SJSA1 (cell line): ENCODE results near the gene BBS2. TPM values are rescaled to one million over a fixed set of nuclear protein-coding genes. Genes with fewer than 3 reads are reported as not detected.
"Not testable (repeated sequence)": the region's sequence is repeated elsewhere in the genome, so short reads cannot be mapped to it uniquely, and the experiment has no call there.

Experiments used
- DNase-seq, 2 experiments: peaks; one replicate each; pipeline ENCODE4 v3.0.0-alpha.2; 2015 to 2020; ENCODE audit warnings: low spot score in 2 of 2, low read depth in 1 of 2
- H3K27ac ChIP-seq: fragments of 250-450 bp; sonication (Bioruptor Pico); 2 replicates; pipeline ENCODE4 v1.5.1; 2020; ENCODE audit warnings: mild to moderate bottlenecking, moderate library complexity
- H3K27me3 ChIP-seq: fragments of 250-450 bp; sonication (Bioruptor Pico); replicated peaks from 2 replicates; pipeline ENCODE4 v1.5.1; 2020; ENCODE audit warnings: mild to moderate bottlenecking, moderate library complexity
- H3K36me3 ChIP-seq: fragments of 250-450 bp; sonication (Bioruptor Pico); 2 replicates; pipeline ENCODE4 v1.5.1; 2020; ENCODE audit warnings: mild to moderate bottlenecking
- H3K4me1 ChIP-seq: fragments of 250-450 bp; sonication (Bioruptor Pico); replicated peaks from 2 replicates; pipeline ENCODE4 v1.6.1; 2021; ENCODE audit warnings: mild to moderate bottlenecking
- H3K4me3 ChIP-seq: fragments of 250-450 bp; sonication (Bioruptor Pico); 2 replicates; pipeline ENCODE4 v1.5.1; 2020; ENCODE audit warnings: mild to moderate bottlenecking
- H3K9me3 ChIP-seq: fragments of 250-450 bp; sonication (Bioruptor Pico); replicated peaks from 2 replicates; pipeline ENCODE4 v1.5.1; 2020; ENCODE audit warnings: mild to moderate bottlenecking
- total RNA-seq: library from RNA; depleted of rRNA; stranded (reverse); fragments of >200 nt; shearing (Covaris generic); gene quantifications from 2 replicates; pipeline ENCODE4 v1.2.3, GENCODE V29; 2014

Gene BBS2
- total RNA-seq, 1 experiment from 2014 or later = 28.8 TPM

DNA sequence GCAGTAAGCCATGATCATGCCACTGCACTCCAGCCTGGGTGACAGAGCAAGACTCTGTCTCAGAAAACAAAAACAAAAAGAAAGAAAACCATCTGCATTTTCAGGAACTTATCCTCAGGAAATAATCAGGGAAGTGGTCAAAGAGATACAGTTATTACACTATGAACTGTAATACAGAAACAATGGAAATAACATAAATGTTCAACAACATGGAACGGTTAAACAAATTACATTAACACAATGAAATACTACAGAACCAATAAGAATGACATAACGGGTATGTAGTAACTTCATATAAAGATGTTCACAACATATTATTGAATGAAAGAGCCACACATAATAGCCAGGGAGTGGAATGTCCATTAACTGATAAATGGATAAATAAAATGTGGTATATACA lies 6.7 kb downstream of the BBS2 start:
- DNase-seq = no peak
- H3K27ac ChIP-seq = no peak overlapping the region
- H3K36me3 ChIP-seq = no peaks in the 10 kb centered on the region; the same call in 1 of the 2 replicates
- H3K27me3 ChIP-seq = no peaks in the 10 kb centered on the region
- H3K4me3 ChIP-seq = no peak overlapping the region
- H3K4me1 ChIP-seq = peaks cover under 1% of the 10 kb centered on the region; the same call in 1 of the 2 replicates
- H3K9me3 ChIP-seq = no peaks in the 10 kb centered on the region

- H3K9me3 ChIP-seq = no peaks in the 10 kb centered on the region
- no peaks in the 10 kb centered on the region; the same call in 1 of the 2 replicates for H3K36me3 ChIP-seq
- H3K27me3 ChIP-seq = no peaks in the 10 kb centered on the region
- no peak overlapping the region for H3K27ac ChIP-seq
- no peak overlapping the region for H3K4me3 ChIP-seq
- no peak for DNase-seq
- H3K4me1 ChIP-seq = no peaks in the 10 kb centered on the region
These were observed 7.8 kb downstream of the BBS2 start for GRCh38 chr16:56512025-56512424.

DNA sequence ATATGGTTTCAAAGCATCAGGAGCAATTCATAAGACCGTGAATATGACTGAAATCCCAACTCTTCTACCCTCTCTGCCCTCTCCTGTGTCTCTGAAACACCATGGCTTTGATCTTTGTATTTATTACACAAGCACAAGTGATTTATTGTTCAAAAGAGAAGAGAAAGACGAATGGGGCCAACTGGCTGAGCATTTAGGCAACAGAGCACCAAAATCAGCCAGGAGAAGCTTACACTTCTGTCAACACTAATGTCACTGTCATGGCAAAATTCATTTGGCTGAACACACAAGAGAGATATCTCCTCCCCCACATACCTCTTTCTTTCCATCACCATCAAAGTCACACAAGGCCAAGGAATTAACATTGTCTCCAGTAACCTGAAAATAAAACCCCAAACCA lies 9.3 kb downstream of the BBS2 start:
- H3K36me3 ChIP-seq = peaks cover 6% of the 10 kb centered on the region
- no peak for DNase-seq
- no peaks in the 10 kb centered on the region for H3K9me3 ChIP-seq
- H3K27me3 ChIP-seq = no peaks in the 10 kb centered on the region
- H3K27ac ChIP-seq = no peak overlapping the region
- H3K4me1 ChIP-seq = no peaks in the 10 kb centered on the region
- H3K4me3 ChIP-seq = no peak overlapping the region

DNA sequence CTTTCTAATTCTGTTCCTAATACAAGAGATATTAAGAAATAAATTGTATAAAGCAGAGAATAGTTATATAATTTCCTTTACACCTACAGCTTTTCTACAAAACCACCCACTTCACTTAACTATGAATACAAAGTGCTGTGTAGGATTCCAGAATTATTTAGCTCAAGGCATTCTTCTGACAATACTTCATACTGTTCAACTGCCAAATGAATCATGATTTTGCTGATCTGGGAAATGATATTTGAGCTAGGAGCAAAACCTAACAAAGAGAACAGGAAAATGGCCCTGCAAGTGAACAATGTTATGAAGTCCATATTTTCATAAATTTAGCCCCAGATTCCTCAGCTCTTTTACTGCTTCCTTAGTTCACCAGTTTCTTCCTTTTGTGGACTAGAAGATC lies 12.9 kb downstream of the BBS2 start:
- DNase-seq = no peak
- no peaks in the 10 kb centered on the region for H3K4me1 ChIP-seq
- peaks cover 13% of the 10 kb centered on the region for H3K36me3 ChIP-seq
- no peak overlapping the region for H3K27ac ChIP-seq
- no peaks in the 10 kb centered on the region for H3K9me3 ChIP-seq
- H3K4me3 ChIP-seq = no peak overlapping the region
- H3K27me3 ChIP-seq = no peaks in the 10 kb centered on the region

DNA sequence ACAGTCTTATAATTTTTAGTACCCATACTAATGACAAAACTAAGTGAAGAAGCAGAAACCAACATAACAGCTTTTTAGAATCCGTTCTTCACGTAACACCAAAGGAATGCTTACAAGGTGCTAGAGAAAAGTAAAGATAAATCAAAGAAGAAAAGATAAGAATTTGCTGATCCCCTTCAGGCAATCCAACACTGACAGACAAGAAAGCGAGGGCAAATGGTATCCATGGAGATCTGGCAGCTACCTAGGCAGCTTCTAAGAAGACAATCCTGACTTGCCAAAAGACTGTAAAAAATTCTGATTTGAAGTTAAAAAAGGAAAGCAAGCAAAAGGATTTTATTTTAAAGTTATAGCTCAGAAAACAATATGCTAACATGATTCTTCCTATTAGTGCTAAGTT lies 14.6 kb downstream of the BBS2 start:
- Histone ChIP-seq H3K27ac (no peak overlapping the region), H3K4me1 (no peaks in the 10 kb centered on the region), H3K36me3 (peaks cover 18% of the 10 kb centered on the region), H3K4me3 (no peak overlapping the region), H3K27me3 (no peaks in the 10 kb centered on the region), H3K9me3 (no peaks in the 10 kb centered on the region)
- no peak for DNase-seq

GRCh38 chr16:56493815-56494214 lies 26.0 kb downstream of the BBS2 start:
- no peak overlapping the region for H3K4me3 ChIP-seq
- H3K27ac ChIP-seq = no peak overlapping the region
- peaks cover 4% of the 10 kb centered on the region; the same call in 1 of the 2 replicates for H3K36me3 ChIP-seq
- no peak for DNase-seq
- H3K4me1 ChIP-seq = no peaks in the 10 kb centered on the region
- no peaks in the 10 kb centered on the region for H3K9me3 ChIP-seq
- H3K27me3 ChIP-seq = no peaks in the 10 kb centered on the region

GRCh38 chr16:56493126-56493525 lies 26.7 kb downstream of the BBS2 start:
- Histone ChIP-seq H3K9me3 (no peaks in the 10 kb centered on the region), H3K4me3 (no peak overlapping the region), H3K4me1 (no peaks in the 10 kb centered on the region), H3K36me3 (peaks cover under 1% of the 10 kb centered on the region; the same call in 1 of the 2 replicates), H3K27me3 (no peaks in the 10 kb centered on the region), H3K27ac (no peak overlapping the region)
- DNase-seq = no peak

DNA sequence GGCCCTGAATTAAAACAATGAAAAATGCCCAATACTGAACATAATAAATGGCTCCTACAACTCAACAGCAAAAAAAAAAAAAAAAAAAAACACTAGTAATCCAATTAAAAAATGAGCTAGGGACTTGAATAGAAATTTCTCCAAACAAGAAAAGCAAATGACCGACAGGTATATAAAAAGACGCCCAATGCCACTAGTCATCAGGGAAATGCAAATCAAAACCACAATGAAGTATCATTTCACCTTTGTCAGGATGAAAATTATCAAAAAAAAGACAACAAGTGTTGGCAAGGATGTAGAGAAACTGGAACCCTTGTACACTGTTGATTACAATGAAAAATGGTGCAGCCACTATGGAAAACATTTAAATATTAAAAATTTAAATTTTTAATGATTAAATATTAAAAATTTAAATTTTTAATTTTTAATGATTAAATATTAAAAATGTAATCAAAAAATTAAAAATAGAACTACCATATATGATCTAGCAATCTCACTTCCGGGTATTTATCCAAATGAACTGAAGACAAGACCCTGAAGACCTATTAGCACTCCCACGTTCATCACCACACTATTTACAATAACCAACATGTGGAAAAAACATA lies 28.1 kb downstream of the BBS2 start:
- Histone ChIP-seq H3K36me3 (no peaks in the 10 kb centered on the region), H3K27me3 (no peaks in the 10 kb centered on the region), H3K27ac (no peak overlapping the region), H3K9me3 (no peaks in the 10 kb centered on the region), H3K4me1 (no peaks in the 10 kb centered on the region), H3K4me3 (no peak overlapping the region)
- no peak for DNase-seq

- H3K27ac ChIP-seq, DNase-seq, H3K4me3 ChIP-seq, H3K9me3 ChIP-seq, H3K36me3 ChIP-seq, H3K27me3 ChIP-seq, H3K4me1 ChIP-seq: not testable (repeated sequence)
These were observed 31.0 kb downstream of the BBS2 start for GRCh38 chr16:56488868-56489267.

GRCh38 chr16:56488035-56488434 lies 31.8 kb downstream of the BBS2 start:
- Histone ChIP-seq H3K4me3 (no peak overlapping the region), H3K4me1 (no peaks in the 10 kb centered on the region), H3K36me3 (peaks cover 7% of the 10 kb centered on the region; the same call in 1 of the 2 replicates), H3K27ac (no peak overlapping the region), H3K9me3 (no peaks in the 10 kb centered on the region), H3K27me3 (no peaks in the 10 kb centered on the region)
- no peak for DNase-seq

GRCh38 chr16:56483394-56483793 lies 36.4 kb downstream of the BBS2 start:
- no peaks in the 10 kb centered on the region for H3K27me3 ChIP-seq
- no peaks in the 10 kb centered on the region for H3K4me1 ChIP-seq
- peaks cover 26% of the 10 kb centered on the region for H3K36me3 ChIP-seq
- H3K4me3 ChIP-seq = no peak overlapping the region
- no peak overlapping the region for H3K27ac ChIP-seq
- DNase-seq = no peak
- no peaks in the 10 kb centered on the region for H3K9me3 ChIP-seq

DNA sequence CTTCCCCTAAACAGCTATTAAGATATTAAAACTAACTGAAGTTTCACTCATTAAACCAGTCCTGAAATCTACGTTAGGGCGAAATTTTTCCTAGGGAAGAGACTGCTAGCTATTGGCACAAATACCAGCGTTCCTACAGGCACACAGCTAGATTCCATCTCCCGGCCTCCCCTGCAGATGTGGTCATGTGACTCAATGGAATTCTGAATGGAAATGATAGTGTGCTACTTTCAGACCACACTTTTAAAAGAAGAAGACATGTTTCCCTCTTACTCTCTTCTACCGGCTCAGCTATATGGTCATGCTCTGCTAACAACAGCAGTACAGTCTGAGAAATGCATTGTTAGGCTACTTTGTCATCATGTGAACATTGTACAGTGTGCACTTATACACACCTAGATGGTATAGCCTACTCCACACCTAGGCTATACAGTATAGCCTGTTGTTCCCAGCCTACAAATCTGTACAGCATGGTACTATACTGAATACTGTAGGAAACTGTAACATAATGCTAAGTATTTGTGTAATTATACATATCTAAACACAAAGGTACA lies 37.1 kb downstream of the BBS2 start:
- no peaks in the 10 kb centered on the region for H3K9me3 ChIP-seq
- no peaks in the 10 kb centered on the region for H3K27me3 ChIP-seq
- H3K36me3 ChIP-seq = peaks cover 29% of the 10 kb centered on the region
- no peak overlapping the region for H3K27ac ChIP-seq
- no peak for DNase-seq
- H3K4me1 ChIP-seq = no peaks in the 10 kb centered on the region
- no peak overlapping the region for H3K4me3 ChIP-seq

DNA sequence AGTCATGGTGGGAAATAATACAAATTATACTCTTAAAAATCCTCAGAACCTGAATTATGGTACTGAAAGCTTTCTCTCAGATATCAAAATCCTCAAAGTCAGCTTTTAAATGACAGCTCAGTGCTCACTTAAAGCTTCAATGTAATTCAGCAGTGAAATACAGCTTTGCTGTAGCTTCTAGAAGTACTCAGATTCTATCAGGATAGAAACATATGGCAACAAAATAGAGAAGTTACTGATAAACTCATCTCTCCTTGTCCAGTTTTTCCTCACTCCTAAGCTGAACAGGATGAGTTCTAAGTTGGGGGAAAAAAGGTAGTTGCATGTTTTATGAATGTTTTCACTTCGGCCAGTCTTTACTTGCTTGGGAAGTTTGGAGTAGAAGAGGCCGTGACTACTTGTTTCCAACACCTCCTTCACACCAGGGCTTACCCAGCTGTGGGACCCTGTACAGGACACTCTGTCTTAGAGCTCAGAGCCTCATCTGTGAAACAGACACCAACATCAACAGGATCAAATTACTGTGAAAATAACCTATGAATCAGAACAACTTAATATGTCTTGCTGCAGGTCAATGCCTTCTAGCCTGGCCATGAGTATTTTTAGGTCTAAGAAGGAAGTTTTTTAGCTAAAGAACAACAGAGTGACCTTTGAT lies 38.2 kb downstream of the BBS2 start:
- Histone ChIP-seq H3K27me3 (no peaks in the 10 kb centered on the region), H3K4me1 (peaks cover 9% of the 10 kb centered on the region), H3K4me3 (no peak overlapping the region), H3K27ac (no peak overlapping the region), H3K9me3 (no peaks in the 10 kb centered on the region), H3K36me3 (peaks cover 38% of the 10 kb centered on the region)
- DNase-seq = no peak

DNA sequence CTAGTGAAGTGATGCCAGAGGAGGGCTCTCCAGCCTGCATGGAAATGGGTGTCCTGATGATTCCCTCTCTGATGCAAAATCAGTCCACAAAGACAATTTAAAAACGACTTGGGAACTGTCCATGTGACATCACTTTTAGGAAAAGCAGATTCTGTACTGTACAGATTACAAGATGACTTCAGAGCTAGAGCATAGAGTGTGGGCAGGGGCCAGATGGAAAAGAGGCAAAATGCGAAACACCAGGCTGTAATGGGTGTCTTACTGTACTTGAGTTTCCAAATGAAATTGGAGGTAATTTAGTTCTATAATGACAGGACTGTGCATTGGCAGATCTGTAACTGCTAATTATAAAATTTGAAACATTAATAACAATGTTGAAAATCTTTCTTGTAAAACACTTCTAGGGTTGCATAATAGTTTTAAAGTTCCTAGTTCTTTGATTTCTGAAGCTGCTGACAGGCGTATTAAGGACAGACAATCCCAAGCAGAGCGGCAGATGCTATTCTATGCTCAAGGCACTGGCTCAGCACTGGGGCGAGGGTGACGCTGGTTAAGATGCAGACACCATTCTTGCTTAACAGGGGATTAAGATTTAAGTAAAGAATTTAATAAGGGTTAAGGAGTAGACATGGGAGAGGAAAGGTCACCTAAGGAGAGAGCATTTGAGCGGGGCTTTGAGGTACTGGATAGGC lies 38.9 kb downstream of the BBS2 start:
- Histone ChIP-seq H3K36me3 (peaks cover 45% of the 10 kb centered on the region), H3K4me1 (peaks cover 10% of the 10 kb centered on the region), H3K9me3 (no peaks in the 10 kb centered on the region), H3K27ac (no peak overlapping the region), H3K27me3 (no peaks in the 10 kb centered on the region), H3K4me3 (no peak overlapping the region)
- DNase-seq = no peak
